Measurements from ENCODE around the gene KREMEN2. TPM values are rescaled to one million over a fixed set of nuclear protein-coding genes. Genes with fewer than 3 reads are reported as not detected.

KREMEN2 gene
- total RNA-seq, 1 experiment from 2014 or later = 6.0 TPM

- DNase-seq (ENCODE audit: low spot score) = no peak
Measured at GRCh38 chr16:2966043-2966807, 2.1 kb downstream of the KREMEN2 start.

- DNase-seq (ENCODE audit: low spot score) = no peak
Measured at GRCh38 chr16:2966808-2967191, 2.7 kb downstream of the KREMEN2 start.

GRCh38 chr16:2967211-2967631 lies 3.1 kb downstream of the KREMEN2 start:
- no peak for DNase-seq (ENCODE audit: low spot score)

GRCh38 chr16:2967721-2968161 lies 3.7 kb downstream of the KREMEN2 start:
- no peak for DNase-seq (ENCODE audit: low spot score)

- no peak for DNase-seq (ENCODE audit: low spot score)
Measured at GRCh38 chr16:2968368-2968737, 4.3 kb downstream of the KREMEN2 start.

GRCh38 chr16:2968738-2969544 lies 4.9 kb downstream of the KREMEN2 start, which contains the start of gene PAQR4:
Gene PAQR4, plus strand, starts transcription at chr16:2969348. Its CDS starts 327 bp downstream, at chr16:2969675.
- DNase-seq (ENCODE audit: low spot score) = peak; percentile 69

- DNase-seq (ENCODE audit: low spot score) = peak; percentile 50
Measured at GRCh38 chr16:2969545-2970521, 5.8 kb downstream of the KREMEN2 start.

GRCh38 chr16:2970563-2970962 lies 6.5 kb downstream of the KREMEN2 start:
- no peak for DNase-seq (ENCODE audit: low spot score)

GRCh38 chr16:2971134-2971984 lies 7.3 kb downstream of the KREMEN2 start:
- no peak for DNase-seq (ENCODE audit: low spot score)

GRCh38 chr16:2971985-2972784 lies 8.1 kb downstream of the KREMEN2 start:
- DNase-seq (ENCODE audit: low spot score) = no peak

GRCh38 chr16:2973093-2973492 lies 9.0 kb downstream of the KREMEN2 start:
- DNase-seq (ENCODE audit: low spot score) = no peak

- no peak for DNase-seq (ENCODE audit: low spot score)
Measured at GRCh38 chr16:2973605-2974318, 9.7 kb downstream of the KREMEN2 start.

- no peak for DNase-seq (ENCODE audit: low spot score)
Measured at GRCh38 chr16:2974319-2975056, 10.4 kb downstream of the KREMEN2 start.

GRCh38 chr16:2975161-2975795 lies 11.2 kb downstream of the KREMEN2 start:
- DNase-seq (ENCODE audit: low spot score) = no peak

- no peak for DNase-seq (ENCODE audit: low spot score)
Measured at GRCh38 chr16:2976201-2976600, 12.1 kb downstream of the KREMEN2 start.

GRCh38 chr16:2976673-2977072 lies 12.6 kb downstream of the KREMEN2 start:
- DNase-seq (ENCODE audit: low spot score) = no peak

- DNase-seq (ENCODE audit: low spot score) = no peak
Measured at GRCh38 chr16:2977440-2977839, 13.4 kb downstream of the KREMEN2 start.

GRCh38 chr16:2979669-2980226 lies 15.7 kb downstream of the KREMEN2 start:
- no peak for DNase-seq (ENCODE audit: low spot score)
